Measurements from ENCODE around the gene PDZD2. TPM values are rescaled to one million over a fixed set of nuclear protein-coding genes. Genes with fewer than 3 reads are reported as not detected.
"Not testable (repeated sequence)": the region's sequence is repeated elsewhere in the genome, so short reads cannot be mapped to it uniquely, and the experiment has no call there.

The PDZD2 gene
- not detected in 2 replicates for total RNA-seq (2014; rRNA removed; shearing (Covaris generic))

DNA sequence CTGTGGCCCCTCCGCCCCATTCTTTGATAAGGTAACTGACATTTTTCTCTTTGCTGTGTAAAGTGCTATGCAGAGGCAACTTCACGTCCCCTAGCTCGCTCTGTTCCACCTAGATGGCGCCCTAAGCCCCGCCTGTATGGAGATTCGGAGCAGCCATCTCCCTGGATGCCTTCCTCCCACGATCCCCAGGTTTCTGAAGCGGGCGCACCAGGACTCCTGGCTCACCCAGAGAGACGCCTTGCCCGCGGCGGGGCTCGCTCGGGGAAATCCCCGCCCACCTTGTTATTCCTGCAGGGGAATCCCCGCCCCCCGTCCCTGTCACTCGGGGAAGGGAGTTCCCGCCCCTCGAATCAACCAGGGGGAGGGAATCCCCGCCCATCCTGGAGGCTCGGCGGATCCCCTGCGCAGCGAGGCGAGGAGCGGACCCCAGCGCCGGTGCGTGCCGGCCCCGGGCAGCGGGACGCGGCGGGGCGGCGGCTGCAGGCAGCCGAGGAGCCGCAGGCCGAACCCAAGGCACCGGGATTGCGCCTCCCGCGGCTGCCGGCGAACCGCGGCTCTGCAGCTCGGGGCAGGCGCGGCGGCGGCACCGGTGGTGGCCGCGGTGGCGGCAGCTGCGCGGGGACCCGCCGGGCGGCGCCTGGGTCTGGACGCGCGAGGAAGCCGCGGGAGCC is at the start of gene PDZD2:
TSS of gene PDZD2 (plus strand) at position 384 of the 671 bp plus-strand sequence.
- DNase-seq (ENCODE audit: low spot score): peak; percentile 15

DNA sequence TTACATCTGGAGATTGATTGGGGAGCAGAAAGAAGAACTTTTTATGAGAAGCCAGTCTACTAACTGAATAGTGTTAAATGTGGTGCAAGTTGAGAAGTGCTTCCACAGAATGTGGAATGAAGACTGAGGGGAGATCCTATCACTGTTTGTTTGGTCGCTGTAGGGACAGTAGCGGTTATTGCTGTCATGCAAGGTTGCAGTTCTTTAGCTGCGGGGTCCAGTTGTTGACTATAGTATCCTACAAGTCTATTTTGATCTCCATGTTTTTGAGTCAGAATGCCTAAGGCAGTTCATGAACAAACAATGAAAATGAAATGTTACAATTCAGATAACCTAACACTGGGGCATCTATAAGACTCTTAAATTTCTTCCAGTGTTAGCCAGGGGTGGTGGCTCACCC is 45.3 kb upstream of the PDZD2 start:
- DNase-seq (ENCODE audit: low spot score): no peak

DNA sequence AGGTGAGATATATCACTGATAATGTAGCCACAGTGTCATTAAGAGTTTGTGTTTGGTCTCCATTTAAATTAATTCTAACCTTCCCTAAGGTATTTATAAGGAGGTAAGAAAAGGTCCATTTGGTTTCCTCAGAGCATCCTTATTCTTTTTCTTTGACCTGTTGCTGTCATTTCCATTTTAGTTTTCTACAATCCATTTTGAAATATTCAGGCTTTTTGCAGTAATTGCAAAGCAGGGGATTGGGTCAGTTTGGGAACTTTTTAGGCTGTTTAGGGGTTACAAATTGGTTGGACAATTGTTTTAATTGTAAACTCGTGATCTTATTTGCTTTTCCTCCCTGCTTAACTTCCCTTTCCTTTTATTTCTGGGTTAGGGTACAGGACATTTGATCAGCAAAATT is 42.6 kb upstream of the PDZD2 start:
- DNase-seq (ENCODE audit: low spot score): no peak

DNA sequence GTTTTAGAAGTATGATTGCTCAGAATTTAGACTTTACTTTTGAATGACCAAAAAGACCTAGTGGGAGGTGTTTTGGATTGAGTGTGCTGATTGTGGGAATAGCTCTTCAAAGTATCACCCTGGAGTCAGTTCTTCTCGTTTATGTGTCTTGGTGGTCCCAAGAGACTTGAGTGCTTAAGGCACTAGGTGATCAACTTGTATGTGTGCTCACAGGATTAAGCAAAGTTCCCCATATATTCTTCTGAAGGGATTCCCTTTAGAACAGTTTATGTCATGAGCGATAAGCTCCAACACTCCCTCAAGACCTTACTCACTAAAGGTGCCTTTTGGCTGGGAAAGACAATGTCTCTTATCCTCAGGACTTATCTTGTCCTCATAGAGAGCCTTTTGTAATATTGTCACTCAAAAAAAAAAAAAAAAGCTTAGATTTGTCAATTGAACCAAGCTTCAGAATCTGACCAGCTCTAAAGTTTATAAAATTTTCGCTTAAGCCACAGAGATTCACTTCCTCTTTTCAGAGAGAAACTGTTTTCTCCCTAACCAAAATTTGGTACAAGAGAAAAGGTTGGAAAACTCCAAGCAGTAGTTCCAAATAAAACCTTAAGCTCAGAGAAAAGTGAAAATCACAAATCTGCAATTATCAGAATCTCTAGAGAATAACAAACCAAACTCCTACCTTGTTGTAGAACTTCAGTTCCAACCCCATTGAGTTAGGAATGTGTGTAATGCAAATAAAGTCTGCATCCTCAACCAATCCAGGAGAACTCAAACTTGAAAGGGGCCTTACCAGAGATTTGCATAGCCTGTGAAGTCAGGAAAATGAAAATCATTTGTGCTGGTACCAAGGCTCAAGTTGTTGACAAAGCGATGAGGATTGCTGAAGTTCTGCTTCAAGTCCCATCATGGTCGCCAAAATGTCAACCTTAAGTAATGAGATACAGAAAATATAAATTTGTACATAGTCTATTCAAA is 40.0 kb upstream of the PDZD2 start:
- no peak for DNase-seq (ENCODE audit: low spot score)

DNA sequence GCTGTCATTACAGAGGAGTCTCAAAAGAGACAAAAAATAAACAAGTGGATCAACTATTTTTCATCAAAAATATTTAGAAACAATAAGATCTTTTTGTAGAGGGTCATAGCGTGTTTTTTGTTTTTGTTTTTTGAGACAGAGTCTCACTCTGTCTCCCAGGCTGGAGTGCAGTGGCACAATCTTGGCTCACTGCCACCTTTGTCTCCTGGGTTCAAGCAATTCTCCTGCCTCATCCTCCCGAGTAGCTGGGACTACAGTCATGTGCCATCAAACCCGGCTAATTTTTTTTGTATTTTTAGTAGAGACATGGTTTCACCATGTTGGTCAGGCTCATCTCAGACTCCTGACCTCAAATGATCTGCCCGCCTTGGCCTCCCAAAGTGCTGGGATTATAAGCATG is 36.6 kb upstream of the PDZD2 start:
- not testable (repeated sequence) for DNase-seq (ENCODE audit: low spot score)

DNA sequence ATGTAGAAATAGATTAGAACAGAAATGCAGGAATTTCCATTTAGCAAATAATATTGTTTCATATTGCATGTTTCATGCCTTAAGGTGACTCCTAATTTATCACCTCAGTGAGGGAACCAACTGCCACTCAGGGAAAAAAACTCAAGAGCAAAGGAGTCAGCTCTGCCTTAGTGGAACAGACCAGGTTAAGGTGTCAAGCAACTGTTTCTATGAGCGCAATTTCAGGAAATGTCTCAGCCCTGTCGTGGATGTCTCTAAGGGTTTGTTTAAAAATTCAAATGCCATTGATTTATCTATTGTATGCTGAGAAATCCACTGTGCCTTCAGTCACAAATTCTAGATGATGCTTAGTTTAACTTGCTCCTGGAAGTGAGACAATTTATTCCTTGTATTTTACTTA is 34.7 kb upstream of the PDZD2 start:
- DNase-seq (ENCODE audit: low spot score): no peak

DNA sequence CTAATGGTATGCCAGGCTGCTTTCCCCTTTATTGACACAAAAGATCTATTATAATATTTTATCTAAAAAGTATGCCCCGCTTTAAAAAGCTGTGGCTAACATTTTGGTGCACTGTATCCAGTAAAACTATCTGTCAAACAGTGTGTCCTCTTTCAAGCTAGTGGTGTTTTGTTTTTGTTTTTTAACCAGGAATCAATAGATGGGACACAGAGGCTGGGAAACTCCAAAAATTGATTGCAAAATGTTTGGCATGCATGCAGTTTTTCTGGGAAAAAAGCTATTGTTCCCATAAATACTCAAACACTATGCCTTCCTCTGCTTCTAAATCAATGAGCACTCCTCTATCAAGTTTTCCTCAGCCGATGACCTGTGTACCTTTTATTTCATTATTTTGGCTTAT is 34.3 kb upstream of the PDZD2 start:
- no peak for DNase-seq (ENCODE audit: low spot score)

DNA sequence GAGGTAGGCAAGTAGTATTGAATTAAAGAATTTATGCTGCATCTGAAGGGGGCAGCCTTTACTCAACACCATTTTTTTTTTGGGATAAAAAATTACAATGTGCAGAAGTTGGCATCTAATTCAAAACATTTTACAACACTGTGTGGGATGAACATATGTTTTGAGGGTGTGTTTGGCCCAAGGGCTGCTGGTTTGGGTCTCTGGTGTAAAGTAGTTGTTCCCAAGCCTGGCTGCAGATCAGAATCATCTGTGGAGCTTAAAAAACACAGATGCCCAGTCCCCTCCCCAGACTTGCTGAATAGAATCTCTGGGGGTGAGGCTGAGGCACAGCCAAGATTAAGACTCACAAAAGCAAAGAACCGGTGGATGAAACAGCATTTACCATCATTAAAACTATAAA is 33.0 kb upstream of the PDZD2 start:
- DNase-seq (ENCODE audit: low spot score): no peak

DNA sequence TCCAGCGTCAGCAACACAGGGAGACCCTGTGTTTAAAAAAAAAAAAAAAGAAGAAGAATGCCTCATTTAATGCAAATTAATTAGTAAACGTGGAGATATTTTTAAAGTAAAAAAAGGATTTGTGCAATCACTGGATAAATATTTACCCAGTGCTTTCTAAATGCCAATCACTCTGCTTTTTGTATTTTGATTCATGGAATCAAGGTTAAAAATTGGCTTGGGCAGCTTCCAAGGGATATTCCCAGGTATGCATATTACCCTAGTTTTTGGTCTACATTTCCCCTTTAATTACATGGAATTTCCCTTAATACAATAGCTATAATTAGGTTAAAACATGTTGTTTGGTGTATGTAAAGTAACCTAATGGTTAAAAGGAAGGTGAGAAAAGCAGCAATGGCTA is 31.4 kb upstream of the PDZD2 start:
- DNase-seq (ENCODE audit: low spot score): no peak

DNA sequence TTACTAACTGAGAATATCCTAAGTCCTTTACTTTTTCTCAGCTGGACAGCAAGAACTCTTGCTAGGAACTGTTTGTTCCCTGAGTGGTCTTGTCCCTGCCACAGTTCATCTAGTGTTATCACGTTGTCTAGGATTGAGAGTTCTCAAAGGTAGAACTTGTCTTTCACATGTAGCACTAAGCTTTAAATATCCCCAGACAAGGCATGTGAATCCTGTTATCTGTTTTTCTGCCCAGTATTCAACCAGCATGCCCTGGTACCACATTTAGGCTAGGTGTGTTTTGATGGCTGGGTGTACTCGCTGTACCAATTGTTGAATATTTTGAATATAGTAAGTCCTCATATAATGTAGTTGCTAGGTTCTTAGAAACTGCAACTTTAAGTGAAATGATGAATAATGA is 27.9 kb upstream of the PDZD2 start:
- no peak for DNase-seq (ENCODE audit: low spot score)

DNA sequence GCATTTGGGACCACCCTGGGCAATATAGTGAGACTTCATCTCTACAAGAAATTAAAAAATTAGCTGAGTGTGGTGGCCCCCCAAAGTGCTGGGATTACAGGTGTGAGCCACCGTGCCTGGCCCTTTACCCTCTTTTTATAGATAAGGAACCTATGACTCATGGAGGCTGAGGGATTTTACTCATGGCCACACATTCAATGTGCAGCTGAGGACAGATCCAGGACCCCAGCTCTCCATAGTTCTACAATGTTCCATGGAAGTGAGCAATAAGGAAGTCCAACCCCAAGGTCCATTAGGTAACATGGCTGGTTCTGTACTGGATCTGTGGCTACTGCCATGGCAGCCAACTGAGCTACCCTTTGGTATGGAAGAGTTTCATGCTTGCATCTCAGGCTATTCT is 25.3 kb upstream of the PDZD2 start:
- no peak for DNase-seq (ENCODE audit: low spot score)

DNA sequence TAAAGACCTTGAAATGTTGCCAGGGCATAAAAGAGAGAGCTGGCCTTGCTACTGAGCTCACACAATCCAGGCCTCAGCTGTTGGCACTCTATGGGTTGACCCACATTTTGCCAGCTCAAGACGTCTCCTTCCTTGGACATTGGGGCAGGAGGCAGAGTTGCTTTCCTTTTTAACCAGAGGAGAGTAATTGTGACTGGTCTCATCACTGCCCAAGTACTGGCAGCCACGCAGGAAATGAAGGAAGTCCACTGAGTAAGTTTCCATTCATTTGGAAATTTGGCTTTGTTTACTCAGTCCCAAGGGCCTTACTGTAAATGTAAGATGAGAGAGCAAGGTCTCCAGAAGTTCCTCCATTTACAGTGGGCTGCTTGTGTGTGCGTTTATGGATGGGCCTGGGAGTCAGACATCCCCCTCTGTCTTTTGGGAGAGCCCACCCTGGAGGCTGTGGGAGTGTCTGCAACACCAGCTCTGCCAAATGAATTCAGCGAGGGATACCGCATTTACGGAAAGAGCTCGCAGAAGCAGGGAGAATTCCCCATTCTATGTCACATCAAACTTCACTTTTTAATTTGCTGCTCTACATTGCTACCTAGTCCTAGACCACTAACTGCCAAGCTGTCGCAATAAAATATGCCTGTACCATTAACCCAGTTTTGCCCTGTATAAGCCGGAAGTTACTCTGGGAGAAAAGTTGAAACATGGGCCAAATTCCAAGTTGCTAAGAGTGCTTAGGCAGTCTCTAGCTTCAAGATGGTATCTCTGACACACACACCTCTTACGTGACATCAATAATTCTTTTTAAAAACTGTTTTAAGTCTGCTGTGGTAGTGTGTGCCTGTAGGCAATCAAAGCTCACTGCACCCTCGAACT is 24.5 kb upstream of the PDZD2 start:
- DNase-seq (ENCODE audit: low spot score): peak; percentile 18

DNA sequence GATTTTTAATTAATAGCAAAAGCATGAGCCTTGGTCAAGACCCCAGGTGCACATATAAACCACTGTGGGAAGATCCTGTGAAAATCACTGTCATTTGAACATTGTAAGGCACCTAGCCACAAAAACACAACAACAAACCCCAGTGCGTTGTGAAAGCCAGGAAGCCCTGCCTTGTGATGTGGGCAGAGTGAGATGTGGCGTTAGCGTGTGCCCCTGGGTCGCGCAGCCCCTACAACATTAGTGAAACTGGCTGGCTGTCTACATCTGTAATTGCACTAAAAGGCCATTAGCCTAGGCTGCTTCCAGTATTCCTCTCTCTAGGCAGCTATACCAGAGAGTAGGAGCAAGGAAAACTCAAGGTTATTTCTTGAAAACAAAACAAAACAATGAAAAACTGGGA is 21.1 kb upstream of the PDZD2 start:
- no peak for DNase-seq (ENCODE audit: low spot score)

DNA sequence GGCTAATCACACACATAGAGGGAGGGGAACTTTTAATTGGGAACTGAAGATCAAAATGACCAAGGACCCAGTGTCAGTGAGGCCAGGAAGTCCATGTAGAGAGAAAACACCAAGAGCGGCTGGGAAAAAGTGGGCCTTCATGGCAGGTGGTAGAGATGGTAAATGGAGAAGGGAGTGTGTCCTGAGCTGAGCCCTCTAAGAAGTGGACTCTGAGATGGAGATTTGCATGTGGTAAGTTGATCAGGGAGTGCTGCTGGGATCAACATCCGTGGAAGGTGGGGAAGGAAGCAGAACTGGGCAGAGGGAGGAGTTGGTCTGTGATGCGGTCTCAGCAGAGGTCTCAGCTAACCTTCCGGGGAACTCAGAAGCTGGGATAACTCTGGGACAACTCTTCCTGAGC is 18.9 kb upstream of the PDZD2 start:
- DNase-seq (ENCODE audit: low spot score): no peak

DNA sequence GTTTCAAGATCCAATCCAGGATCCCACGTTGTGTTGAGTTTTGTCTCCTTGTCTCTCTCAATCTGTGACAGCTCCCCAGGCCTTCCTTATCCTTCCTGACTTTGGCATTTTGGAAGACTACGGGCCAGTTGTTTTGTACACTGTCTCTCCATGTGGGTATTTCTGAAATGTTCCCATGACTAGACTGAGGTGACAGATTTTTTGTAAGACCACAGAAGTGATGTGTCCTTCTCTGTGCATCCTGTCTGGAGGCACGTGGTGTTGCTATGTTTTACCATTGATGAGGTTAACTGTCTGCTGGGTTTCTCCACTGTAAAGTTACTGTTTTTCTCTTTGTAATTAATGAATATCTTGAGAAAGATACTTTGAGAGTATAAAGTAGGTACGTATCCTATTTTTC is 15.7 kb upstream of the PDZD2 start:
- no peak for DNase-seq (ENCODE audit: low spot score)

DNA sequence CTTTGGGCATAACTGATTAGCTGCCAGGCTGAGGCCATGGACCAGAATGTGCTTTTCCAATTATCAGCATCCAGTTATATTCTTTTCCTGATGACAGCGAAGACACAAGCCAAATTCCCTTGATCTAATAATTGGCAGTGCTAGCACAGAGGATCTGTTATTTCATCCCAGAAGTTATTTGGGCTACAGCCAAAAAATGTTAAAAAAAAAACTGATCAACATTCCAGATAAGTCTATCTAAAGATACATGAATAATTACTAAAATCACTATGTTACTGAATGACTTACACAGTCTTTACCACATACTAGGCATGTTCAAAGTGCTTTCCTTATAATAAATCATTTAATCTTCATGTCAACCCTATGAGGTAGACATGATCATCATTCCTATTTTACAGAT is 13.5 kb upstream of the PDZD2 start:
- no peak for DNase-seq (ENCODE audit: low spot score)

DNA sequence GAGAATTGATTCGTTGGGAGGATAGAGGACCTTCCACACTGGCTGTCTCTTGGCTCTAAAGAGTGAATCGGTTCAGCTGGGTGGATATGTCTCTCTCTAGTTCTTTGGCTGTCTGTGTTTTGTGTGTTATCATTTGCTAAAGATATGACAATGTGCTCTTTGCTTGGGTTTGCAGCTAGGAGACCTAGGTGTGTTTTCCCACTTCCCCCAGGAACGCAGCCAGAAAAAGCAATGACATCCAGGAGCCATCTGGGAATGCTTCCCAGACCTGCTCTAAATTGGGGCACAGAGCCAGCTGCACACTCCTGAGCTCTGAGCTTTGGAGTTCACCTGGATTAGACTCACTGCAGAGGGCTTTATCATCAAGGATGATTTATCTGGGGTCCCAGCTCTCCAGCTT is 12.8 kb upstream of the PDZD2 start:
- DNase-seq (ENCODE audit: low spot score): no peak

DNA sequence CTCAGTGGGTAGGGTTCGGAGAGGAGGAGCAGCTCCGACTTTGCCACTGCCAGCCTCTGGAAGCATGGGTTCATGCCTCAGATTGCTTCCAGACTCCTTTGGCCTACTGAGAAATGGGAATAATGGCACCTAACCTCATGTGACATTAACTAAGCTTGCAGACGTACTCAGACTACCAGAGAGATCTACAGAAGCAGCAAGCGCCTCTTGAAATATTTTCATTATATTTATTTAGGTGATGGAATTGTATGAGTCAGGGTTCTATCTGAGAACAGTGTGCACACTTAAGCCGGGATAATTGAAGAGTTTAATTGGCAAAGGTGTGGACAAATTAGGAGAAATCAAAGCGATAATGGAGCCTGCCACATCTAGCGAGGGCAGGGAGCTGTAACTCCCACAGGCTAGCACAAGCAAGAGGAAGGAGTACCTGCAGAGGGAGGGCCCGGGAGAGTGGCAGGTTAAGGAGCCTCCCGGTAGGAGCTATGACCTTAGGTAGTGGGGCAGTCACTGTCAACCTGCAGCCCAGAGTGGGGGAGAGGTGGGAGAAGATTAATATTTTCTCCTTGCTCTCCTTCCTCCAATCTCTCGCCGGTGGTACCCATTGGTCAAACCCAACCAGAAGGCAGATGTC is 12.2 kb upstream of the PDZD2 start:
- no peak for DNase-seq (ENCODE audit: low spot score)

DNA sequence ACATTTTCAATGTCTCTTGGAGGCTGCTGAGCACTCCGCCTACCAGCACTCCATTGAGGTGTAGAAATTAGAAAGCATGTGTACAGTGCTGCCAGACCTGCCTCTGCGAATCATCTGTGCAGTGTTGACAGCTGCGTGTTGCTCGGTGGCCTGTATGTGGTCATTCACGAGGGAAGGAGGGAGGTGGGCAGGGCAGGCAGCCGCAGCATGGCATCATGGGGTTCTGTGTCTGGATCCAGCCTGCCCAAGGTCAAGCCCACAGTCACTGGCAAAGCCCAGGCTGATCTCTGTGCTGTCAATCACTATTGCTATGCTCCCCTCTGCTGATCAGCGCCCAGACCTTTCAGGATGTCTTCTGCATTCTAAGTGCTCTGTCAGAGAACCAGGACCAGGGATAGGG is 8.0 kb upstream of the PDZD2 start:
- DNase-seq (ENCODE audit: low spot score): no peak

DNA sequence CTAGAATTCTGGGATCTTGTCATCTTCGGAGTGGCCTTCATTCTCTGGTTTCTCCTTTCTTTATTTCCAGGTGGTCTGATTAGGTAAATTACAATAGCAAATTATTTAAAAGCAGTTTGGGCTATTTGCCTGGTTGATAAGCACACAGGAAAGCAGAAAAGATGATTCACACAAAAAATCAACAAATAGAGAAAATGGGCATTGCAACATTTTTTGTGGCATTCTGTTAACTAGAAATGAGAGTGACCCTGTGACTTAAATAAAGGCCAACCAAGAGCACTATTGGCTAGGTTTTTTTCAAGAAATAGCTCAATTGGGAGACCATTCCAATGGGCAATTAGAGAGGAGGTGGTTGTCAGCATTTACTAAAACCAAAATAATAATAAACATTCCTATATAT is 6.5 kb upstream of the PDZD2 start:
- DNase-seq (ENCODE audit: low spot score): no peak

DNA sequence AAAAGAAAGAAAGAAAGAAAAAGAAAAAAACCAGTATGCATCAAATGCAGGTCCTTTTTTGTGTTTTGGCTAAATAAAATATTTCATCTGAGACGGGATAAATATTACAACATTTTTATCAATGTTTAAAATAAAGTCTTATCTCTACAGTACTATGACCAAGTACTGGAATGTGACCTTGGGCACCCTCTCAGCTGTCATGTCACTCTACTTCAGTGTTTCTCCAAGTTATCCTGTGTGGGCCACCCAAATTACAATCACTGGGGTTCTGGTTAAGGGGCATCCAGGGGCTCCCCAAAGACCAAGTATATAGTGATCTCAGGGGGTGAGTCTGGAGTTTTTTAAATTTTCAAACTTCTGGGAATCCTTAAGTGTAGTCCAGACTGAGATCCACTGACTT is 3.5 kb upstream of the PDZD2 start:
- DNase-seq (ENCODE audit: low spot score): no peak

DNA sequence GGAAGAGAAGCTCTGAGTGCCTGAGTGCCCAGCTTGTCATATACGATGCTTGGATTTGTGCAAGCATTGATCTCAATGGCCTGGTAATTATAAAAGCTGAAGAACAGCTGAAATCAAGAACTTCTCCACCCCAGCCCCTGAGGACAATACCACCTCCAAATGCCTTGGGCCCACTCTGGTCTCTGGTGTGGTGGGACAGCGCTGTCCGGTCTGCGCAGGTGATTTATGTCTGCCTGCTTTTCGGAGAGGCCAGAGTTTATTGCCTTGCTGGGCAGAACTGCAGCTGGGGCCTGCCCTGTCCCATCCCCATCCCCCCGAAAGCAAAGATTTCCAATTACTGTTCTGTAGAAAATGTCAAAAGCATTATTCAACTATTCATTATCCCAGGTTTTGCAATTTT is 1.1 kb upstream of the PDZD2 start:
- no peak for DNase-seq (ENCODE audit: low spot score)
